Hepatocyte (in vitro differentiated cells): ENCODE results near the gene BCAP31. TPM values are rescaled to one million over a fixed set of nuclear protein-coding genes. Genes with fewer than 3 reads are reported as not detected.
"Not testable (repeated sequence)": the region's sequence is repeated elsewhere in the genome, so short reads cannot be mapped to it uniquely, and the experiment has no call there.

Experiments used
- DNase-seq: peaks from one replicate; pipeline ENCODE4 v3.0.0-alpha.2; 2016; ENCODE audit warnings: low spot score
- H2AFZ ChIP-seq: fragments of 200-600 bp; sonication (generic); 2 replicates; pipeline ENCODE4 v1.6.0; 2016; ENCODE audit warnings: antibody characterized with exemption, mild to moderate bottlenecking
- H3K27ac ChIP-seq: fragments of 200-600 bp; sonication (generic); 2 replicates; pipeline ENCODE4 v1.5.1; 2016; ENCODE audit warnings: mild to moderate bottlenecking
- H3K27me3 ChIP-seq: fragments of 200-600 bp; sonication (generic); 2 replicates; pipeline ENCODE4 v1.6.1; 2016
- H3K36me3 ChIP-seq: fragments of 200-600 bp; sonication (generic); replicated peaks from 2 replicates; pipeline ENCODE4 v1.5.1; 2016; ENCODE audit warnings: low read depth; ENCODE audit not compliant: insufficient read depth
- H3K4me1 ChIP-seq: fragments of 200-600 bp; sonication (generic); 2 replicates; pipeline ENCODE4 v1.5.1; 2016; ENCODE audit warnings: mild to moderate bottlenecking, moderate library complexity; ENCODE audit not compliant: insufficient read depth
- H3K4me2 ChIP-seq: fragments of 200-600 bp; sonication (generic); 2 replicates; pipeline ENCODE4 v1.6.0; 2016
- H3K4me3 ChIP-seq: fragments of 200-600 bp; sonication (generic); 2 replicates; pipeline ENCODE4 v1.5.1; 2016; ENCODE audit warnings: mild to moderate bottlenecking
- H3K79me2 ChIP-seq: fragments of 200-600 bp; sonication (generic); 2 replicates; pipeline ENCODE4 v1.6.0; 2017; ENCODE audit warnings: mild to moderate bottlenecking
- H3K9me2 ChIP-seq: fragments of 200-600 bp; sonication (generic); replicated peaks from 2 replicates; pipeline ENCODE4 v1.6.0; 2017; ENCODE audit warnings: mild to moderate bottlenecking; ENCODE audit not compliant: insufficient read depth
- H3K9me3 ChIP-seq: fragments of 200-600 bp; sonication (generic); 2 replicates; pipeline ENCODE4 v1.5.1; 2016; ENCODE audit warnings: low read depth, mild to moderate bottlenecking
- H4K20me1 ChIP-seq: fragments of 200-600 bp; sonication (generic); 2 replicates; pipeline ENCODE4 v1.6.0; 2016; ENCODE audit warnings: mild to moderate bottlenecking; ENCODE audit not compliant: insufficient read depth, poor library complexity, severe bottlenecking
- CTCF ChIP-seq: fragments of 200-600 bp; sonication (generic); IDR thresholded peaks from 2 replicates; pipeline ENCODE4 v1.5.1; 2016; ENCODE audit warnings: antibody characterized with exemption, mild to moderate bottlenecking; ENCODE audit not compliant: poor library complexity
- EZH2 ChIP-seq: fragments of 200-600 bp; sonication (generic); IDR thresholded peaks from 2 replicates; pipeline ENCODE4 v1.6.1; 2016; ENCODE audit warnings: antibody characterized with exemption, mild to moderate bottlenecking, borderline replicate concordance
- EZH2phosphoT487 ChIP-seq: fragments of 200-600 bp; sonication (generic); IDR thresholded peaks from one replicate; pipeline ENCODE4 v1.6.1; 2018; ENCODE audit warnings: antibody characterized with exemption, mild to moderate bottlenecking, low read depth, moderate library complexity; ENCODE audit not compliant: unreplicated experiment, severe bottlenecking
- WGBS: methylation state at CpG from one replicate; pipeline ENCODE4 v1.1.6; 2016; ENCODE audit warnings: low lambda C conversion rate; ENCODE audit errors: missing lambda C conversion rate; 5-methylcytosine and 5-hydroxymethylcytosine counted together
- polyA plus RNA-seq: library from polyadenylated mRNA; unstranded; fragments of >200 nt; fragmentation: Nextera tagmentation; extraction: Ambion mirVana; gene quantifications from 2 replicates; pipeline ENCODE4 v1.2.1, GENCODE V29; 2016
- total RNA-seq: library from RNA; depleted of rRNA; stranded (reverse); fragments of >200 nt; gene quantifications from 2 replicates; pipeline ENCODE4 v1.2.3, GENCODE V29; 2014

Gene BCAP31
- total and polyA plus RNA-seq, 2 experiments from 2014 or later = 146 to 351 TPM

GRCh38 chrX:153708415-153708814, 15.8 kb downstream of the BCAP31 start:
- no peaks in the 10 kb centered on the region for H3K36me3 ChIP-seq
- no peaks in the 10 kb centered on the region for H3K4me1 ChIP-seq
- H3K79me2 ChIP-seq = no peaks in the 10 kb centered on the region
- no peak overlapping the region for H3K4me2 ChIP-seq
- no peaks in the 10 kb centered on the region for H4K20me1 ChIP-seq
- WGBS = 47% methylated on average over 13 of the region's 13 CpGs
- H3K4me3 ChIP-seq = no peak overlapping the region
- no peaks in the 10 kb centered on the region for H3K9me2 ChIP-seq
- no peaks in the 10 kb centered on the region for H3K27me3 ChIP-seq
- H2AFZ ChIP-seq = no peak overlapping the region
- TF ChIP-seq CTCF (peak; percentile 67), EZH2 (no peak)
- no peaks in the 10 kb centered on the region for H3K9me3 ChIP-seq
- peak; percentile 84 for DNase-seq
- H3K27ac ChIP-seq = peak overlapping the region; percentile 85

- TF ChIP-seq EZH2phosphoT487 = no peak
- TF ChIP-seq CTCF = no peak
- no peak for TF ChIP-seq EZH2
- WGBS = 89% methylated on average over 6 of the region's 6 CpGs
- Histone ChIP-seq H3K9me3 (no peaks in the 10 kb centered on the region), H4K20me1 (no peaks in the 10 kb centered on the region), H3K36me3 (no peaks in the 10 kb centered on the region), H3K4me2 (no peak overlapping the region), H3K27ac (no peak overlapping the region), H3K4me3 (no peak overlapping the region), H3K27me3 (no peaks in the 10 kb centered on the region), H3K79me2 (no peaks in the 10 kb centered on the region), H3K9me2 (no peaks in the 10 kb centered on the region), H3K4me1 (no peaks in the 10 kb centered on the region), H2AFZ (no peak overlapping the region)
- DNase-seq = no peak
Observed at GRCh38 chrX:153707406-153707805, 16.8 kb downstream of the BCAP31 start.

- Histone ChIP-seq H4K20me1 (no peaks in the 10 kb centered on the region), H3K4me3 (no peak overlapping the region), H3K36me3 (no peaks in the 10 kb centered on the region), H3K27me3 (no peaks in the 10 kb centered on the region), H3K9me2 (no peaks in the 10 kb centered on the region), H3K27ac (no peak overlapping the region), H3K9me3 (no peaks in the 10 kb centered on the region), H2AFZ (no peak overlapping the region), H3K4me1 (no peaks in the 10 kb centered on the region), H3K79me2 (no peaks in the 10 kb centered on the region), H3K4me2 (no peak overlapping the region)
- WGBS = 84% methylated on average over 9 of the region's 9 CpGs
- no peak for TF ChIP-seq EZH2
- no peak for TF ChIP-seq EZH2phosphoT487
- no peak for TF ChIP-seq CTCF
- no peak for DNase-seq
Observed at GRCh38 chrX:153706799-153707198, 17.4 kb downstream of the BCAP31 start.

GRCh38 chrX:153705403-153706060, 18.7 kb downstream of the BCAP31 start:
- not testable (repeated sequence) for H3K4me1 ChIP-seq, H3K27ac ChIP-seq, DNase-seq, H3K4me2 ChIP-seq, H3K79me2 ChIP-seq, H3K27me3 ChIP-seq, H3K36me3 ChIP-seq, H3K9me3 ChIP-seq, H2AFZ ChIP-seq, H4K20me1 ChIP-seq, H3K4me3 ChIP-seq, H3K9me2 ChIP-seq
- 89% methylated on average over 14 of the region's 18 CpGs for WGBS

GRCh38 chrX:153704631-153705402, 19.4 kb downstream of the BCAP31 start:
- 85% methylated on average over 12 of the region's 12 CpGs for WGBS

More at GRCh38 chrX:153704631-153705402, 19.4 kb downstream of the BCAP31 start:
- H3K4me1 ChIP-seq, H3K4me3 ChIP-seq, H3K79me2 ChIP-seq, H3K27ac ChIP-seq, H3K27me3 ChIP-seq, H3K9me3 ChIP-seq, DNase-seq, H2AFZ ChIP-seq, H3K4me2 ChIP-seq, H3K36me3 ChIP-seq, H4K20me1 ChIP-seq, H3K9me2 ChIP-seq: not testable (repeated sequence)
